ENCODE measurements around the gene PRKCE. TPM values are rescaled to one million over a fixed set of nuclear protein-coding genes. Genes with fewer than 3 reads are reported as not detected.
A peak's percentile ranks its signal among the peaks of the same experiment; 100 is the strongest.

PRKCE gene
- total RNA-seq, 1 donor from 2014 or later, result 15.7 TPM

DNA sequence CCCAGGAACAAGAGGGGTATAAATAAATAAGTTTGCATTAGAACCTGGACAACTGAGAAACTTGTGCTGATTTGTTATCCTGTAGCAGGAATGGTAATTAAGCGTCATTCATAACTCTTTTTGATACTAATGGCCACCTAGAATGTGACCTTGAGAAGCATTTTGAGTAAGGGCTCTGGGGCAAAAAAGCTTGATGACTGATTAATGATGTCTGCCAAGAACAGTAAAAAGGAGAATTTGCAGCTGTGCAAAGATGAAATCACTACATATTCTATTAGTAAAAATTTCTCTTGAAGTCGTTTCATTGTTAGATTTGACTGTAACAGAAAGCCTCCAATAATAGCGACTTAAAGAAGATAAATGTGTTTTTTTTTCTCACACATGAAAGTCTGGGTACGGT is 157.7 kb downstream of the PRKCE start:
- no peak for DNase-seq

DNA sequence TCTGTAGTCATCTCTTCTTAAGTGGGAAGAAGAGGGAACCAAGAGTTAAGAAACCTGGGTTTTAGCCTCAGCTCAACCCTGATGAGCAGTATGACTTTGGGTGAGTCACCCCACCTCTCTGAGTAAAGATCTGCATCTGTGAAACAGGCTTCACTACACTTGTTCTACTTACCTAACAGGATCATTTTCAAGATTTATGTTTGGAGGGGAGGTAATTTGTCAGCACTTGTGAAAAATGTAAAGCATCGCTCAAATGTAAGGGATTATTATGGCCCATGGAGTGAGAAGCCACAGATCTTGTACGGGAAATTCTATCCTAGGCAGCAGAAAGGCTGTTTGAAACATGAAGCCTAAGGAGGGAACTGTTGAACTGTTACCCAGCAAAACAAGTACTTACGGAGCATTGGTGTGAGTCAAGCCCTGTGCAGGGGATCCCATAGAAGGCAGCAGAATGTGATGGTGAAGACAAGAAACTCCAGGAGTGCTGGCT is 160.6 kb downstream of the PRKCE start:
- DNase-seq, result peak; percentile 45

- peak; percentile 76 for DNase-seq
These were observed 161.8 kb downstream of the PRKCE start for GRCh38 chr2:45813003-45813941.

DNA sequence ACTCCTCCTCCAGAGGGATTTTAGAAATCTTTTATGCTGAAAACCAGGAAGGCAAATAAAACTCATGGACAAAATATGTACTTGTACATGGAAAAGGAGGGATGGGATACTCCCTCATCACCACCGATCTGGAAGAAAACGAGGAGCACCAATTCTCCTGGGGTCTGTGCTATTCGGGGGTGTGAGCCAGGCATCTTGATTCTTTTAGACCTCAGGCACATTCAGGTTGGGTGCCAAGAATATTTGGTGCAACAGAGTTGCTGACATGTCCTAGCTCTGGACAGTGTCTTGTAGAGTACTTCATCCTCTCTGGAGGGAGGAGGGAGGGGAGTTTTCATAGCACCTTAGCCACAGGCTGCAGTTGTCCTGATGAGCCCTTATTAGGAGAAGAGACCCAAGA is 163.0 kb downstream of the PRKCE start:
- peak; percentile 58 for DNase-seq

DNA sequence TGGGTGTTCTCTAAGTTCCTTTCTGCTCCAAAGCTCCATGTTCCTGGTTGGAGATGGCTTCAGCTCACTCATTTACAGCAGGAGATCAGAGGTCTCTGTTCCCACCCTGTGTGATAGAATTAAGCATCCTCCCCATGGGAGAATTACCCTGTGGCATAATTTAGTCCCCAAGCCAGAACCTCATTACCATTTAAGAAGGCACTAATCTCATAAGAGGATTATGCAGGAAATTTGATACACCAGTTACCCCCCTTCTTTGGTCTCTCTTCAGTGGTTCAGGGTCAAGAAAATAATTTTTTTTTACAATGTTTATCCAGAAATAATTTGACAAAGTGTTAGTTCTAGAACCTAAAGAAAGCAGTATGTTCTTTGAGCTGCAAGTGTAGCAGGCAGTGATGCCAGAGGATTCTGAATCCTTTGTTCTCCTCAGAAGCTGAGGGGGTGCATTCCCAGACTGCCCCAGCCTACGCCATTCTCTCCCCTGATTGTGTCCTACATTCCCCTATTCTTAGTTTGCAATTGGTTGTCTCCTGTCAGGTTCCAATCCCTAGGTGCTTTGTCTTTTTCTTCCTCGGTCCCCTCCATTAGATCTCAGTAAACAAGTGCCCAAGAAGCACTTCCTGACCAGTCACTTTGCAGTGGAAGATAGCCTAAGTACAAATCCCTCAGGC is 163.6 kb downstream of the PRKCE start:
- no peak for DNase-seq

GRCh38 chr2:45816272-45816671 is 164.8 kb downstream of the PRKCE start:
- no peak for DNase-seq

GRCh38 chr2:45818591-45818990 is 167.1 kb downstream of the PRKCE start:
- DNase-seq, result no peak

- DNase-seq, result no peak
These were observed 168.6 kb downstream of the PRKCE start for GRCh38 chr2:45820048-45820447.

GRCh38 chr2:45821558-45822271 is 170.2 kb downstream of the PRKCE start:
- DNase-seq, result no peak

DNA sequence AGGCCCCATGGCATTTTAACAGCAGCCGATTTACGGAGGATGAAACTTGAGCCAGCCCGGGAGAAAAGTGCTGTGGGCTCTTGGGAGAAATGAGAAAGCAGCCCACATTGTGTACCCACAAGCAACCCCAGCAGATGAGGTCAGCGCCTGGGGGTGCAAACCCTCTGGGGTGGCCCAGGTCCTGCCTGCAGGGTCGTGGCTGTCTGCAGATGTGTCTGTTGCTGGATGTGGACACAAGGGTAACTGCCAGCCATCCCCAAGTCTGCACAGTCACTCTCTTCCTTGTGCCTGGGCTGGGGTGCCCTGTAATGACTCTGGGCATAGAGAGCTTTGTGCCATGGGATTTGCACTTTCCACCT is 170.8 kb downstream of the PRKCE start:
- no peak for DNase-seq

- peak; percentile 81 for DNase-seq
These were observed 172.3 kb downstream of the PRKCE start for GRCh38 chr2:45823723-45824206.

DNA sequence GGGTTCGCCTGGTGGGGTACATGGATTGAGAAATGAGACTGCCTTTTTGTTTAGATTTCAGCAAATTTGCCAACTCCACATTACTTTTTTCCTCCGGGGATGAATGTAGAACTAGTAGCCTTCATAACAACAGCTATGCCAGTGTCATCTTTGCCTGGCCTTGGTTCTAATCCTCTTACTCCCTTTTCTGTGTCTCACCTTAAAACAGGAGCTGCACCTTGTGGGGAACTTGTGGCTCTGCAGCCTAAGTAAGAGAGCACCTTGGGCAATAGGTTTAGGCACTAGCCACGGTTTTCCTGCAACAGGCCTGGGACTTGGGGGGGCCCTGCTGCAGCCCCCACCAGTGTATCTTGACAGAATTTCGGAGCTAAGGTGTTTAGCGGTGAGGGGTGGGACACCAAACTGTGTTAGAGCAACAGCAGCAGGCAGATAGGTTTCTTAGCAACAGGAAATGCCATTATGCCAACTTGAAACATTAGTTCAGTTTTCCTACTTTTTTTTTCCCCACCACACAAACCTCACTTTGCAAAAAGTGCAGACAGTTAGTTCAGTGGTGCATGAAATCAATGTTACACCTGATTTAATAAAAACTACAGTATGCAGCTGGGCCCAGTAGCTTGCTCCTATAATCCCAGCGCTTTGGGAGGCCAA is 173.7 kb downstream of the PRKCE start:
- DNase-seq, result peak; percentile 64

DNA sequence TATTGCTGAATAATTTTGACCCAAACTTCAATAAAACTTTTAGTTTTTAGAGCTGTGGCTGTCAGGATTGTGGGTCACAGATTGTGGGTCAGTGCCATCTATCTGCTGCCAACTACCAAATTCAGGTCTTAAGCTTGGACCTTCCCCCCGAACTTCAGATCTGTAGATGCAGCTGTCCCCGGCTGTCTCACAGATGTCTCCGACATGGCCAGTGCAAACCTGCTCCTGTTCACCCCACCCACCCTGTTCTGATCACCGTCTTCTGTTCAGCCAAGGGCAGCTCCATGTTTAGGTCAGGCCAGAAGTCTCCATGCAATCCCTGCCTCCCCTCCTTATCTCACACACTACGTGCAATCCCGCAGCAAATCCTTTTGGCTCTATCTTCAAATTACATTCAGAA is 175.0 kb downstream of the PRKCE start:
- DNase-seq, result peak; percentile 58

DNA sequence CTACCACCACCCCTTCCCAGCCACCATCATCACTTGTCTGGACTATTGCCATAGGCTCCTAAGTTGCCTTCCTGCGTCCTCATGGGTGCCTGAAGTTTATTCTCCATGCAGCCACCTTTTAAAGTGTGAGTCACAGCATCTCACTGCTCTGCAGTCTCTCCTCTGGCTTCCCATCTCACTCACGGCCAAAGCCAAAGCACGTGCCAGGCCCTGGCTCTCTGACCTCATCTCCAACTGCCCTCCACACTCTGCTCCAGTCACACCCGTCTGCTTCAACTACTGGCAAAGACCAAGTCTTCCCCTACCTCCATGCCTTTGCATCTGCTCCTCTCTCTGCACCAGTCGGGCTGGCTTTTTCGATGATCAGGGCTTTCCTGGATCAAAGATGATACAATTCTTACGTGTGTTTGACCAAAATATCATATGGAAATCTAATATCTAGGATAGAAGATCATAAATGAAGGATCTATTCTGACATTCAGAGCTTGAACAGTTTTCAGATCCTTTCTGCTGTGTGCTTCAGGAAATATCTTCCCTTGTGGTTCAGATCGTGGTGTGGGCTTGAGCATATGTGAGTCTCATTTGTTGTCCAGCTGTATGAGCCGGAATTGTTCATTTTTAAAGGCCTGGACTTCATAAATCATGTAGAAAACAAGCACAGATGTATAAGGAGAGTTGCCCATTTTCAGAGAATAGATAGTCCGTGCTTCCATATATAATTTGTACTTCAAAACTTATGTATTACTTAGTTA is 175.6 kb downstream of the PRKCE start:
- DNase-seq, result peak; percentile 65

GRCh38 chr2:45830322-45830721 is 178.8 kb downstream of the PRKCE start:
- no peak for DNase-seq

DNA sequence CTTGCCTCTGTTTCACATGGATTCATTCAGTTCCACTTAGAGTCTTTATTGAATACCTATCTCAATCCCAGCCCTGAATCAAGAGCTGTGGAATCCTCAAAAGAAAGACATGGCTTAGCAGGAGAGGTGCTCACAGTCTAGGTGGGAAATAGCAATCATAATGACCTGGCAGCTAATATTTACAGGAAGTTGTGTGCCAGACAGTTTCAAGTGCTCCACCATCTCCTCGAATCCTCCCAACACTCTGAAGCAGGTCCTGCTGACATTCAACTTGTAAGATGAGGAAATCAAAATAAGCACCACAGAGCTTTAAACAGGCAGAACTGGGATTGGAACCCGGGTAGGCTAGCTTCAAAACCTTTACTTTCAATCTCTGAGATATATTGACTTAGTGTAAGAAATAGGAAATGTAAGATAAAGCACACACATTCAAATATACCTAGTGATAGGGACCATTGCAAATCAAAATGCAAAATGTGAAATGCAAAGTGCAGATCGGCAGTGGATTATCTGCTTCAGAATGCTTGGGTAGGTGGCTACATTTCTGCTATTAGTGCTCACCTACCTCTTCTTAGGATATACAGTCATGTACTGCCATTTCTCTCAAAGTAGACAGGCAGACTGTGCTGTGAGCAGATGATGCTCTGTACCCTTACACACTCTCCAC is 182.0 kb downstream of the PRKCE start:
- no peak for DNase-seq

DNA sequence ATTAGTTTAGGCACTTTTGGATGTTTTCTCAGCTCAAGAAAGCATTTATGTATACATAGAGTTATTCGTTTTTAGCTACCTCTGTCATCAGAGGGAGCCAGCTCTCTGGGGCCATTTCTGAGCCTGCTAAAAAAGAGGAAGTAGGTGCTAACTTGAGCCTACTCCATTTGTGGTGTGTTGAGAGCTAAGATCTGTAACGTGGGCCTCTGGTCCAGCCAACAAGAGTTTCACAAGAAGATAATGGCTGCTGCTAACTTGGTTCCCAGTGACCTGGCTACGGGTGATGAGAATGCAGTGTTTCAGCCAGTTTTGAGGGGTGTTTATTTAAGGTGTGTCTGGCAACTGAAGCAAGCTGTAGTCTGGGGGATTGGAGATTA is 182.5 kb downstream of the PRKCE start:
- DNase-seq, result no peak

GRCh38 chr2:45834372-45834771 is 182.9 kb downstream of the PRKCE start:
- no peak for DNase-seq

DNA sequence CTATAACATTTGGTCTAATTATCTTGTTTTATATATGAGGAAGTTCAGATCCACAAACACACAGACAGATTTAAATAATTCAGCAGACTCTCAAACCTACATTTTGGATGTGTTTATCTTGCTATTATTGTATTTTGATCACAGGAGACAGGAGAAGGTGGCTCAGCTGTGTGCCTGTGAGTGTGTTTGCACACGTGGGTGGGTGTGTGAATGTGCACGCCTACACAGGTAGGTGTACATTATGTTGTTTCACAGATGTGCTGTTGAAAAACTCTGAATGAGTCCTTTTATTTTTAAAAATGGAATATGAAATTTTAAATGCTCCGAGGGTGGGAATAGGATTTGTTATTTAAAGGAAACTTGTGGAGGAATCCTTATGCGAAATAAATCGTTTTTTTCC is 183.4 kb downstream of the PRKCE start:
- no peak for DNase-seq

GRCh38 chr2:45836316-45836715 is 184.8 kb downstream of the PRKCE start:
- no peak for DNase-seq

GRCh38 chr2:45836740-45837139 is 185.3 kb downstream of the PRKCE start:
- DNase-seq, result no peak

Data from tongue (tissue), 2 donors.